ENCODE measurements around the gene ANXA2R.
"Not testable (repeated sequence)": the region's sequence is repeated elsewhere in the genome, so short reads cannot be mapped to it uniquely, and the experiment has no call there.

Gene ANXA2R

GRCh38 chr5:43065387-43065947, 25.3 kb upstream of the ANXA2R start:
- DNase-seq (ENCODE audit: low read depth), result peak; percentile 49

DNA sequence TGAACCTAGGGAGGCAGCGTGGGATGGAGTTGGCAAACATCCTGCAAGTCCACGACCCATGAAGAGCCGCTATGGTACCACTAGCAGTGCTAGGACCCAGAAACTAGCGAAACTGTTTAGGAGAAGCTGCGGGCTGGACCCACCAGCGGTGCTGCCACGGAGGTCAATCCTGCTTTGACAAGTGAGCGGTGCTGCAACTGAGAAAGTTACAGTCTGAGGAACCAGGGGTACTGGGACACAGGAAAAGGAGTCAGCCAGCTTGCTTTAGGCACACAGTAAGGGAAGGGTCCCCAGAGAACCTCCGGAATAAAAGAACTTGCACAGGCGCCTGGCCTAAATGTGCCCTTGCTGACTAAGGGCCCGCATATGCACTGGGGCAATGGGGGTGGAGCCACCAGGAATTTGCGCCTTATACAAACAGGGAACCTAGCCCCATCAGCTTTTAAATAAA, 23.6 kb upstream of the ANXA2R start:
- TF ChIP-seq, protein P1, sequence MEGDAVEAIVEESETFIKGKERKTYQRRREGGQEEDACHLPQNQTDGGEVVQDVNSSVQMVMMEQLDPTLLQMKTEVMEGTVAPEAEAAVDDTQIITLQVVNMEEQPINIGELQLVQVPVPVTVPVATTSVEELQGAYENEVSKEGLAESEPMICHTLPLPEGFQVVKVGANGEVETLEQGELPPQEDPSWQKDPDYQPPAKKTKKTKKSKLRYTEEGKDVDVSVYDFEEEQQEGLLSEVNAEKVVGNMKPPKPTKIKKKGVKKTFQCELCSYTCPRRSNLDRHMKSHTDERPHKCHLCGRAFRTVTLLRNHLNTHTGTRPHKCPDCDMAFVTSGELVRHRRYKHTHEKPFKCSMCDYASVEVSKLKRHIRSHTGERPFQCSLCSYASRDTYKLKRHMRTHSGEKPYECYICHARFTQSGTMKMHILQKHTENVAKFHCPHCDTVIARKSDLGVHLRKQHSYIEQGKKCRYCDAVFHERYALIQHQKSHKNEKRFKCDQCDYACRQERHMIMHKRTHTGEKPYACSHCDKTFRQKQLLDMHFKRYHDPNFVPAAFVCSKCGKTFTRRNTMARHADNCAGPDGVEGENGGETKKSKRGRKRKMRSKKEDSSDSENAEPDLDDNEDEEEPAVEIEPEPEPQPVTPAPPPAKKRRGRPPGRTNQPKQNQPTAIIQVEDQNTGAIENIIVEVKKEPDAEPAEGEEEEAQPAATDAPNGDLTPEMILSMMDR (conservative IDR thresholded peaks at IDR 0.05; ENCODE audit: low read depth, low read length), result no peak
- peak; percentile 38 for DNase-seq (ENCODE audit: low read depth)
- H3K4me3 ChIP-seq (ENCODE audit: low read depth, low read length), result no peak overlapping the region

More at GRCh38 chr5:43065387-43065947, 25.3 kb upstream of the ANXA2R start:
- peak overlapping the region; percentile 82 for H3K4me3 ChIP-seq (ENCODE audit: low read depth, low read length)
- TF ChIP-seq, protein P1 (conservative IDR thresholded peaks at IDR 0.05; ENCODE audit: low read depth, low read length), result no peak

DNA sequence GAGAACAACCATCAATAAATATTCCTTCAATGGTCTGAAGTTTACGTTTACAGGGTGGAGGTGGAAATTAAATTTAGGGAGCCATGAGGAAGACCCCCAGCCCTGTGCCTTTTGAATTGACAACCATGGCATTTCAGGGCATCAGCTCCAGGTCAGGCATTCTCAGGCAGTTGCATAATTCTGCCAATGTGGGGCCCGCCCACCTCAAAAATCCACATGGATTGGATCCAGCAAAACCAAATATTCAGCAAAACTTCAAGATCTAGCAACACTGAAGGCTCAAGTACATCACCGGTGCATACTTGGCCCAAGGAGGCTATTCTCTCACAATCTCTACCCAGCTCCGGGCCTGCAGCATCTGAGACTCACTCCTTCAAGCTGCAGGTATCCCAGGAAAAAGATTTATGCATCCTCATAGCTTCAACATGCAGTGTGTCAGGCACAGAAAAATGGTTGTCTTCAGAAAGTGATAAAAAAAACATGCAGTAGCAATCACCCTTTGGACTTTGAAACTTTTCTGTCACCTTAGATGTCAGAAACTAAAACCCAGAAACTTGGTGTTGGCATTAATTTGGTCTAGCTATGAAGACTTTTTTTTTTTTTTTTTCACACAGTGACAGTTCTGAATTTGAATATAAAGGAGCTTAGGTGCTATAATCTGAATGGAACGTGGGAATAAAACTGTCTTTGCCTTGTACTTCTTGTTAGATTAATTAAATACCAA, 21.4 kb upstream of the ANXA2R start:
- H3K4me3 ChIP-seq (ENCODE audit: low read depth, low read length), result no peak overlapping the region
- TF ChIP-seq, protein P1 (conservative IDR thresholded peaks at IDR 0.05; ENCODE audit: low read depth, low read length), result no peak
- no peak for DNase-seq (ENCODE audit: low read depth)

GRCh38 chr5:43060020-43060419, 19.9 kb upstream of the ANXA2R start:
- DNase-seq (ENCODE audit: low read depth); H3K4me3 ChIP-seq (ENCODE audit: low read depth, low read length): not testable (repeated sequence)

GRCh38 chr5:43055098-43055497, 15.0 kb upstream of the ANXA2R start:
- DNase-seq (ENCODE audit: low read depth); H3K4me3 ChIP-seq (ENCODE audit: low read depth, low read length): not testable (repeated sequence)

GRCh38 chr5:43051684-43052083, 11.6 kb upstream of the ANXA2R start:
- TF ChIP-seq, protein P1 (conservative IDR thresholded peaks at IDR 0.05; ENCODE audit: low read depth, low read length), result no peak
- no peak for DNase-seq (ENCODE audit: low read depth)
- H3K4me3 ChIP-seq (ENCODE audit: low read depth, low read length), result no peak overlapping the region

- H3K4me3 ChIP-seq (ENCODE audit: low read depth, low read length), result no peak overlapping the region
- DNase-seq (ENCODE audit: low read depth), result no peak
- TF ChIP-seq, protein P1 (conservative IDR thresholded peaks at IDR 0.05; ENCODE audit: low read depth, low read length), result no peak
Observed at GRCh38 chr5:43050384-43050783, 10.3 kb upstream of the ANXA2R start.

DNA sequence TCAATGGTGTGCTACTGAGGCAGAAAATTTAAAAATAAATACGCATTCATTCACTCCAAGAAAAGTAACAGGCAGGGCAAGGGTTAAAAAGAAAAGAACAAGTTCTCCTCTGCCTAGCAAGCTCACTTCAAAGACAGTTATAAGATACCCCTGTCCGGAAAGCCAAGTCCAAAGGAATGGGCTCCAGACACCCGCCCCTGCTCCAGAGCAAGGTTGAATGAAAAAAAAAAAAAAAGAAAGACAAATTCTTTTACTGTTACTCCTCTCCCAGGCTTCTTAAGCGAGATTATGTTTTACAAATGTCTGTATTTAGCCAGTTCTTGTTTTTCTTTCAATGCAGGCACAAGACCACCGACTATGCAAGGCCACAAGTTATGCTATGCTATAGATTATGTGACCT, 9.1 kb upstream of the ANXA2R start:
- peak; percentile 38 for DNase-seq (ENCODE audit: low read depth)
- TF ChIP-seq, protein P1 (conservative IDR thresholded peaks at IDR 0.05; ENCODE audit: low read depth, low read length), result no peak
- no peak overlapping the region for H3K4me3 ChIP-seq (ENCODE audit: low read depth, low read length)

Measured in choroid plexus epithelial cell (primary cell).